Hematopoietic multipotent progenitor cell (in vitro differentiated cells): ENCODE results near the gene KRT76. TPM values are rescaled to one million over a fixed set of nuclear protein-coding genes. Genes with fewer than 3 reads are reported as not detected.

Experiments used
- DNase-seq, 3 donors: peaks; one replicate each; pipeline ENCODE4 v3.0.0-alpha.2; 2011 to 2015; ENCODE audit warnings: low read depth in 2 of 3, low spot score in 2 of 3
- total RNA-seq: library from RNA; depleted of rRNA; stranded (reverse); fragments of >200 nt; gene quantifications from one replicate; pipeline ENCODE4 v1.2.3, GENCODE V29; 2012

Gene KRT76
- total RNA-seq, 1 donor, result not detected

GRCh38 chr12:52813885-52814709 is 37.0 kb upstream of the KRT76 start, which contains the start of gene KRT4:
Gene KRT4 (minus strand): TSS chr12:52814116. CDS start chr12:52814058, 58 bp downstream.
- DNase-seq, result no peak

DNA sequence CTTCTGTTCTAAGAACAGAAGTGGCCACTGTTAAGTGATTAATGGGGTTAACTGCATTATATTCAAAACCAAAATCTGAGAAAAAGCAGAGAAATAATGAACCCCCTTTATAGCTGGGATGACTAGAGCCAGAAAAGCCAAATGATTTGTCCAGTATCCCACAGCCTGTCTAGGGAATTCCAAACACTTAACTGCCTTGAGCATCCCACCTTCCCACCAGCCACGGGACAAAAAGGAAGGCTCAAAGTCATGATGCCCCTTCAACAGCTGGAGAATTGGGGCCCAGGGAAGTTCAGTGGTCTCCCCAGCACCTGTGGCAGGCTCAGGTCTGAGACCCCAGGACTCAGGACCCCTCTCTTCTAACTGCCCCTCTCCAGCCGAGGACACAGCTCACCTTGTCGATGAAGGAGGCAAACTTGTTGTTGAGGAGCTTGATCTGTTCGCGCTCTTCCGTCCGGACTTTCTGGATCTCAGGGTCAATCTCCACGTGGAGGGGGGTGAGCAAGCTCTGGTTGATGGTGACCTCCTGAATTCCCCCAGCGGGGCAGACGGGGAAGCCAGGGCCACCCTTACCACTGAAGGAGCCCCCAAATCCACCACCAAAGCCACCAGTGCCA is 36.2 kb upstream of the KRT76 start:
- DNase-seq, result no peak

GRCh38 chr12:52812749-52813148 is 35.6 kb upstream of the KRT76 start:
- no peak for DNase-seq

- no peak for DNase-seq
Observed at GRCh38 chr12:52812073-52812400, 34.9 kb upstream of the KRT76 start.

GRCh38 chr12:52811191-52812072 is 34.3 kb upstream of the KRT76 start:
- DNase-seq, result no peak

GRCh38 chr12:52810554-52810953 is 33.4 kb upstream of the KRT76 start:
- no peak for DNase-seq

DNA sequence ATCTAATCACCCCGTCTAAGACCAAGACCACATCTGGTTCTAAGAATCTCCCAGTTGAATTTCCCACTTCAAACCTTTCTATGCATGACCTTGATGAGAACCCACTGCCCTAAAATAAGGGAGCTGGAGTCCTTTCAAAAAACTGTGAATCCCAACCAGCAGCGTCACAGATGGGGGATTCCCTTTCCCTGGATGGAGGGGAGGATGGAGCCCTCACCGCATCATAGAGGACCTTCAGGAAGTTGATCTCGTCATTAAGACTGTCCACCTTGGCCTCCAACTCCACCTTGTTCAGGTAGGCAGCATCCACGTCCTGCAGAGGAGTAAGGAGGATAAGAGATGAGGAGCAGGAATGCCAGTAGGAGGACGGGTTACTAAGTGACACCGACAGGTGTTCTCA is 32.0 kb upstream of the KRT76 start:
- no peak for DNase-seq

- DNase-seq, result no peak
Observed at GRCh38 chr12:52808573-52809160, 31.5 kb upstream of the KRT76 start.

DNA sequence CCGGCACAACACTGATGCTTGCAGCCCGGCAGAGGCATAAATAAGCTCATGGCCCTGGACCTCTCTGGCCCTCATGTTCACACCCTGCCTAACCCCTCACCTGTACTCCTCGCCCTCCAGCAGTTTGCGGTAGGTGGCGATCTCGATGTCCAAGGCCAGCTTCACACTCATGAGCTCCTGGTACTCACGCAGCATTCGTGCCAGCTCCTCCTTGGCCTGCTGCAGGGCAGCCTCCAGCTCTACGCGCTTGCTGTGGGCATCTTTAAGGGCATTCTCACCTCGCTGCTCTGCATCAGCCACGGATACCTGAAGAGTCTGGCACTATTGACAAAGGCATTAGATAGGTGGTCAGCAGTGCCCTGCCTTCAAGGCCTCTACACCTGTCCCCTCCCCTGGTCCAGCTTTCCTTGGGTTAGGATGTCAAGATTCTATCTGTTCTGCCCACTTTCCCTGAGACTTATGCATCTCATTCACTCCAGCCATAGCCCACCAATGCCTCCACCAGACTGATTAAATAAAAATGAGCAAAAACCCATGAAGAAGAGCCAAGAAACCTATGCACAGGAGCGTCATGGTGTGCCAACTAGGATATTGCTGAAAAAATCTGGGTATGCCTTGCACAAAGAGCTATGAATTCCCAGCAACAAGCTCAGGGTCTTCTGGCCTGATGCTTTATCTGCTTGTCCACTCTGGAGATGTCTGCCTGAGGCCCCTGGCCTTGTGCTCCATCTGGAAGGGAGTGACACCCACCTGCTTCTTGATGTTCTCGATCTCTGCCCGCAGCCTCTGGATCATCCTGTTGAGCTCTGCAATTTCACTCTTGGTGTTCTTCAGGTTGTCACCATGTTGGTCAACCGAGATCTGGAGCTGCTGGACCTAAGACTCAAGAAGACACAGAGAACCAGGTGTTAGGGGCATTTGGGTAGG is 30.7 kb upstream of the KRT76 start:
- no peak for DNase-seq

DNA sequence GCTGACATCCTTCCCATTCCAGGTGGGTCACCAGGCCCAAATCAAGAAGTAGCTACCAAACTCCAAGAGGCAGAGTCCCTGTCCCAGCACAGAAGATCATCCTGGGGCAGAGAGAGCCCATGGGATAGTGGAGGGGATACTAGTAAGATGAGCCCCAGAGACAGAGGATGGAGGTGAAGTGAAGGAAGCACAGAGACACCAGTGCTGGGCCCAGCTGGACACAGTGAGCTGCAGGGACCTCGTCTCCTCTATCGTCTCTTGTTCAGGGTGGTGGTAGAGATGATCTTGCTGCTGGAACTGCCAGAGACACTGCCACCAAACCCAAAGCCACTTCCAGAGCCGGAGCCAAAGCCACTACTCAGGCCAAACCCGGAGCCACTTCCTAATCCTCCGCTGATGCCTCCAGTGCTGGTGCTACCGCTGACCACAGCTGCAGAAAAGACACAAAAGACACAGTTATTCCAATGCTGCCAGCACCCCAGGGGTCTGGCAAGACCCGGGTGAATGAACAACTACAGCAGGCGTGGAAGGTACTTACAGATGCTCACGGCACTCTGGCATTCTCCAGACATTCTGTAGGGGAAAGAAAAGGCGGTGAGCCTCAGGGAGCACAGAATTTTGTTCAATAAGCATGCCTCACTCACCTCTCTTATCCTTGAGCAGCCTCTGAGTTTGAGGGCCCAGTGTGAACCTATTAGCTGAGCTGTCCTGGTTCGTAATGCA is 29.8 kb upstream of the KRT76 start:
- DNase-seq, result no peak

DNA sequence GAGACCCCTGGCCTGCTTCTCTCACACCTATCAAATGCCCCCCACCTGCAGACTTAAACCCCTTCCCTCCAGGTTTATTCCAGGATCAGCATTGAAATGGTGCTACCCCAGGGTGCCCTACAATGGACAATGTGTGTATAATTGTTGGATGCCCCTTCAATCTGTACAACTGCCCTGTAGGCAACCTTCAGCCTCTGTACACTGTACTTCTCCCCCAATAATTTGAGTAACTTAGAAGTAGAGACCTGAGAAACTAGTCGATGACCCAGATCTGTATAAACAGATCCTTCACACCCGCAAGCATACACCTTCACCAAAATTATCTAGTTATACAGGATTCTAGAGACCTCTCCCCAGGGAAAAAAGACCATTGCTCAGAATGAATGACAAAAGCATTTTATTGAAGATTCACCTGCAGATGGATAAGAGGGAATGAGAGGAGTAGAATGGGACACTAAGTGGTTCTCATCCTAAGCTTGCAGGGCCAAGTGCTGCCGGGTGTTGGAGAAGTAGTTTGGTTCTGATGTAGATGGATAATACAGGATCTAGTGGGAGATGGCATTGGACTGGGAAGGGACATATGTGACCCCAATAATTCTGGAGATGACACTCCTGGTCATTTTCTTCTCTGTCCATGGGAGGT is 29.1 kb upstream of the KRT76 start:
- no peak for DNase-seq

GRCh38 chr12:52805739-52806138 is 28.6 kb upstream of the KRT76 start:
- DNase-seq, result no peak

GRCh38 chr12:52805000-52805399 is 27.9 kb upstream of the KRT76 start:
- DNase-seq, result peak in 1 of 3 donors; percentile 38

GRCh38 chr12:52802442-52802841 is 25.3 kb upstream of the KRT76 start:
- DNase-seq, result no peak

- DNase-seq, result no peak
Observed at GRCh38 chr12:52801773-52802172, 24.6 kb upstream of the KRT76 start.

DNA sequence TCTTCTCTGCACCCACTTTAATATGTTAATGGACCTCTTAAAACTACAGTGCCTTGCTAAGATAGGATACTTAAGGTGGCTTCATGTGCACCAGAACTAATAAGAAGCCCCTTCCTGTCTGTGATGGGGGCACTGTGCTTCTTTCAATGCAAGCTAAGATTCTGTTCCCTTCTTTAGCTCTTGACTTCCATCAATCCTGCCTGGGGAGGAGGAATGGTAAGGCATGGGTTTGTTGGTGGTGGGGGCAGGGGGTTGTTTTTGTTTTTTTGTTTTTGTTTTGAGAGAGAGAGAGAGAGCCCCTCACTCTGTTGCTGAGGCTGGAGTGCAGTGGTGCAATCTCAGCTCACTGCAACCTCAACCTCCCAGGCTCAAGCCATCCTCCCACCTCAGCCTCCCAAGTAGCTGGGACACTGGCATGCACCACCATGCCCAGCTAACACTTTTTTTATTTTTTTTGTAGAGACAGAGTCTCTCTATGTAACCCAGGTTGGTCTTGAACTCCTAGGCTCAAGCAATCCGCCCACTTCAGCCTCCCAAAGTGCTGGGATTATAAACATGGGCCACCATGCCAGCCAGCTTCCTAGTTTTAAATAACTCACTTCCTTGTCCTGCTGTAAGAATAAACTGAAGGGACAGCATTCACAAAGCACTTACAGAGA is 23.2 kb upstream of the KRT76 start:
- no peak for DNase-seq

DNA sequence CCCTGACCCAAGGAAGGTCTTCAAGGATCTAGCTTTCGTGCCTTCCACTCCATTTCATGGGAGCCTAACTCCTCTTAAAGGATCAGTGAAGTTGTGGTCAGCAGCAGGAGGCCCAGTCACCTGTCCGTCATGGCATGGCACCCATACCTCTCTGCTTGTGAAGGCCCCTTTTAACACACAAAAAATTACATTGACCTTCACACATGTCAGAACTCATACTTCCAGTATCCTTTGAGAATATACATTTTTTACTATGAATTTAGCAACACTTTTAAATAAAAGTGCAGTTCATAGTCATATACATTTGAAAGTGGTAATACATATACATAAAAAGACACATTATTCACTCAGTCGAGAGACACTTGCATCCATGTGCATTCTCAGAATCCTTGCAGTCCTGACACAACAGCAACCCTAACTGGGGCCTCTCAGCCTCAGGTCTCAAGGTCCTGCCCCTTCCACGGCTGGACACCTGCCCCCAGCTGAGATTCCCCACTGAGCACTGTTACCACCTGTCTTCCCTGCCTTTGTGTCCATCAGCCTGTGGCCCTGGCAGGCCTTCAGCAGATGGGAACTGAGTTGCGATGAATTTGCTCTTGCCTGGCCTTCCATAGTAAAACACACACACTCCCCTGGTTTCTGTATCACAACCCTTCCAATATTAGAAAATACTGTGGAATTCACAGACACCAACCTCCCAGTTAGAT is 22.5 kb upstream of the KRT76 start:
- DNase-seq, result no peak
